Muscle layer of colon (tissue), 2 donors: ENCODE data around the gene MOBP.
"Not testable (repeated sequence)": the region's sequence is repeated elsewhere in the genome, so short reads cannot be mapped to it uniquely, and the experiment has no call there.

Experiments used
- H3K27ac ChIP-seq: one replicate; pipeline ENCODE4 v1.7.0; 2013; ENCODE audit warnings: low read depth, mild to moderate bottlenecking, low read length, moderate library complexity
- H3K27me3 ChIP-seq, 2 donors: one replicate each; pipeline ENCODE4 v1.7.0; 2013; ENCODE audit warnings: low read length in 2 of 2, mild to moderate bottlenecking in 2 of 2; ENCODE audit not compliant: insufficient read depth in 2 of 2, control insufficient read depth in 1 of 2
- H3K36me3 ChIP-seq: one replicate; pipeline ENCODE4 v1.7.0; 2013; ENCODE audit warnings: mild to moderate bottlenecking, low read length; ENCODE audit not compliant: insufficient read depth
- H3K4me1 ChIP-seq: one replicate; pipeline ENCODE4 v1.7.0; 2013; ENCODE audit warnings: mild to moderate bottlenecking, low read length; ENCODE audit not compliant: insufficient read depth
- H3K4me3 ChIP-seq, 2 donors: one replicate each; pipeline ENCODE4 v1.7.0; 2013; ENCODE audit warnings: low read length in 2 of 2, low read depth in 1 of 2, mild to moderate bottlenecking in 1 of 2, moderate library complexity in 1 of 2
- H3K9ac ChIP-seq: one replicate; pipeline ENCODE4 v1.7.0; 2013; ENCODE audit warnings: low read length
- H3K9me3 ChIP-seq: one replicate; pipeline ENCODE4 v1.7.0; 2013; ENCODE audit warnings: mild to moderate bottlenecking, low read length
- donor health status: abdominal sarcoma.
- donor health status: Adenocarcinoma of cecum.

The MOBP gene

GRCh38 chr3:39453872-39454271, 13.6 kb upstream of the MOBP start:
- H3K4me3 ChIP-seq, H3K4me1 ChIP-seq, H3K9ac ChIP-seq, H3K9me3 ChIP-seq, H3K27me3 ChIP-seq, H3K36me3 ChIP-seq, H3K27ac ChIP-seq: not testable (repeated sequence)

GRCh38 chr3:39454591-39455217, 12.8 kb upstream of the MOBP start:
- H3K4me1 ChIP-seq = no peaks in the 10 kb centered on the region
- no peaks in the 10 kb centered on the region for H3K9me3 ChIP-seq
- no peaks in the 10 kb centered on the region for H3K27me3 ChIP-seq
- H3K4me3 ChIP-seq = no peak overlapping the region
- no peak overlapping the region for H3K9ac ChIP-seq
- no peaks in the 10 kb centered on the region for H3K36me3 ChIP-seq
- no peak overlapping the region for H3K27ac ChIP-seq

GRCh38 chr3:39456159-39456558, 11.3 kb upstream of the MOBP start:
- Histone ChIP-seq H3K9me3 (no peaks in the 10 kb centered on the region), H3K27me3 (no peaks in the 10 kb centered on the region), H3K36me3 (no peaks in the 10 kb centered on the region), H3K27ac (no peak overlapping the region), H3K9ac (no peak overlapping the region), H3K4me1 (no peaks in the 10 kb centered on the region), H3K4me3 (no peak overlapping the region)

GRCh38 chr3:39457361-39457760, 10.1 kb upstream of the MOBP start:
- Histone ChIP-seq H3K9me3 (no peaks in the 10 kb centered on the region), H3K27ac (no peak overlapping the region), H3K36me3 (no peaks in the 10 kb centered on the region), H3K27me3 (no peaks in the 10 kb centered on the region), H3K4me1 (no peaks in the 10 kb centered on the region), H3K9ac (no peak overlapping the region), H3K4me3 (no peak overlapping the region)

GRCh38 chr3:39458579-39458978, 8.9 kb upstream of the MOBP start:
- not testable (repeated sequence) for H3K27me3 ChIP-seq, H3K9ac ChIP-seq, H3K4me1 ChIP-seq, H3K9me3 ChIP-seq, H3K36me3 ChIP-seq, H3K27ac ChIP-seq, H3K4me3 ChIP-seq

- Histone ChIP-seq H3K9me3 (no peaks in the 10 kb centered on the region), H3K4me1 (no peaks in the 10 kb centered on the region), H3K27ac (no peak overlapping the region), H3K36me3 (no peaks in the 10 kb centered on the region), H3K9ac (no peak overlapping the region), H3K27me3 (no peaks in the 10 kb centered on the region), H3K4me3 (no peak overlapping the region)
Observed at GRCh38 chr3:39460677-39461076, 6.8 kb upstream of the MOBP start.

- Histone ChIP-seq H3K36me3 (no peaks in the 10 kb centered on the region), H3K27ac (no peak overlapping the region), H3K4me3 (no peak overlapping the region), H3K9ac (no peak overlapping the region), H3K27me3 (no peaks in the 10 kb centered on the region), H3K4me1 (no peaks in the 10 kb centered on the region), H3K9me3 (no peaks in the 10 kb centered on the region)
Observed at GRCh38 chr3:39463269-39463668, 4.2 kb upstream of the MOBP start.

GRCh38 chr3:39466988-39467387, 492 bp upstream of the MOBP start:
- Histone ChIP-seq H3K36me3 (no peaks in the 10 kb centered on the region), H3K4me1 (no peaks in the 10 kb centered on the region), H3K27ac (no peak overlapping the region), H3K9me3 (no peaks in the 10 kb centered on the region), H3K9ac (no peak overlapping the region), H3K4me3 (no peak overlapping the region), H3K27me3 (no peaks in the 10 kb centered on the region)

- Histone ChIP-seq H3K4me1 (no peaks in the 10 kb centered on the region), H3K36me3 (no peaks in the 10 kb centered on the region), H3K4me3 (no peak overlapping the region), H3K27me3 (no peaks in the 10 kb centered on the region), H3K9ac (no peak overlapping the region), H3K9me3 (no peaks in the 10 kb centered on the region), H3K27ac (no peak overlapping the region)
Observed at GRCh38 chr3:39468108-39468436, 592 bp downstream of the MOBP start.

GRCh38 chr3:39469258-39469657, 1.8 kb downstream of the MOBP start:
- Histone ChIP-seq H3K4me1 (no peaks in the 10 kb centered on the region), H3K9ac (no peak overlapping the region), H3K36me3 (no peaks in the 10 kb centered on the region), H3K9me3 (no peaks in the 10 kb centered on the region), H3K27ac (no peak overlapping the region), H3K27me3 (no peaks in the 10 kb centered on the region), H3K4me3 (no peak overlapping the region)

GRCh38 chr3:39469945-39470344, 2.5 kb downstream of the MOBP start:
- Histone ChIP-seq H3K9ac (no peak overlapping the region), H3K9me3 (no peaks in the 10 kb centered on the region), H3K4me1 (no peaks in the 10 kb centered on the region), H3K27me3 (no peaks in the 10 kb centered on the region), H3K4me3 (no peak overlapping the region), H3K36me3 (no peaks in the 10 kb centered on the region), H3K27ac (no peak overlapping the region)

- no peaks in the 10 kb centered on the region for H3K9me3 ChIP-seq
- H3K27me3 ChIP-seq = no peaks in the 10 kb centered on the region
- H3K4me1 ChIP-seq = no peaks in the 10 kb centered on the region
- no peak overlapping the region for H3K27ac ChIP-seq
- H3K9ac ChIP-seq = no peak overlapping the region
- H3K36me3 ChIP-seq = no peaks in the 10 kb centered on the region
- H3K4me3 ChIP-seq = no peak overlapping the region
Observed at GRCh38 chr3:39471652-39472051, 4.2 kb downstream of the MOBP start.
